GM12878 (cell line): ENCODE data around the gene RTF2. TPM values are rescaled to one million over a fixed set of nuclear protein-coding genes. Genes with fewer than 3 reads are reported as not detected.

Source experiments
- ATAC-seq: fragments of 200-7000 bp; cut with Tn5 transposase; 3 replicates; pipeline ENCODE4 v1.9.1; 2020; ENCODE audit warnings: mild to moderate bottlenecking, moderate library complexity
- BruUV-seq: library from RNA; stranded (reverse); fragments of 400-500 nt; replicated peaks from 2 replicates; lab custom pipeline; 2021; lab: Mats Ljungman, UMichigan
- CTCF ChIA-PET: fragments of 300-600 bp; sonication (Branson Sonifier 250); formaldehyde crosslinking; extraction: SDS; loops from one replicate; lab custom pipeline; 2021; ENCODE audit warnings: inconsistent platforms; lab: Yijun Ruan, JAX
- POLR2A ChIA-PET: fragments of 350-600 bp; formaldehyde crosslinking; extraction: SDS; loops from one replicate; lab custom pipeline; 2021; ENCODE audit warnings: inconsistent platforms; lab: Charles Lee
- RAD21 ChIA-PET: fragments of 300-600 bp; sonication (Branson Sonifier 250); formaldehyde crosslinking; loops from one replicate; lab custom pipeline; 2023; ENCODE audit warnings: antibody characterized with exemption; ENCODE audit not compliant: unreplicated experiment; lab: Charles Lee
- SMC1A ChIA-PET: fragments of 300-600 bp; sonication (Branson Sonifier 250); formaldehyde crosslinking; loops from one replicate; lab custom pipeline; 2023; ENCODE audit not compliant: unreplicated experiment, uncharacterized antibody; lab: Charles Lee
- DNase-seq: peaks from one replicate; pipeline ENCODE4 v3.0.0-alpha.2; 2011; ENCODE audit warnings: low read depth, low spot score
- FAIRE-seq: peaks from 3 replicates; lab custom pipeline; 2011; peaks lifted over from hg19 to GRCh38; lab: Jason Lieb, UNC
- H2AFZ ChIP-seq: 2 replicates; pipeline ENCODE4 v1.6.0; 2011; ENCODE audit warnings: low read depth, low read length, control low read depth; ENCODE audit not compliant: control insufficient read depth
- H3K27ac ChIP-seq: 2 replicates; pipeline ENCODE4 v1.5.1; 2011; ENCODE audit warnings: control low read depth; ENCODE audit not compliant: control insufficient read depth, insufficient read depth
- H3K27me3 ChIP-seq, 2 experiments: replicated peaks in 1 of 2; 2 replicates each; pipeline versions ENCODE4 v1.6.0 to v1.6.1; 2011; ENCODE audit warnings: low read length in 1 of 2; ENCODE audit not compliant: control insufficient read depth in 2 of 2, insufficient read depth in 2 of 2
- H3K36me3 ChIP-seq, 2 experiments: 2 replicates each; pipeline ENCODE4 v1.5.1; 2011; ENCODE audit warnings: low read length in 1 of 2; ENCODE audit not compliant: control insufficient read depth in 2 of 2, insufficient read depth in 2 of 2
- H3K4me1 ChIP-seq: 2 replicates; pipeline ENCODE4 v1.6.1; 2011; ENCODE audit warnings: mild to moderate bottlenecking, low read length, moderate library complexity, mixed read lengths; ENCODE audit not compliant: control insufficient read depth, insufficient read depth
- H3K4me2 ChIP-seq: 2 replicates; pipeline ENCODE4 v1.6.0; 2011; ENCODE audit warnings: control low read depth; ENCODE audit not compliant: control insufficient read depth, insufficient read depth
- H3K4me3 ChIP-seq: fragments of 200-600 bp; sonication (generic); 2 replicates; pipeline ENCODE4 v1.5.1; 2016
- H3K79me2 ChIP-seq: 2 replicates; pipeline ENCODE4 v1.6.0; 2011; ENCODE audit warnings: low read length; ENCODE audit not compliant: control insufficient read depth, insufficient read depth
- H3K9ac ChIP-seq: 2 replicates; pipeline ENCODE4 v1.8.0; 2011; ENCODE audit warnings: low read length, control low read depth, mixed read lengths; ENCODE audit not compliant: control insufficient read depth, insufficient read depth
- H3K9me3 ChIP-seq: replicated peaks from 3 replicates; pipeline ENCODE4 v1.5.1; 2011; ENCODE audit warnings: mild to moderate bottlenecking, low read length; ENCODE audit not compliant: control insufficient read depth, insufficient read depth
- H4K20me1 ChIP-seq: 2 replicates; pipeline ENCODE4 v1.6.0; 2011; ENCODE audit not compliant: control insufficient read depth, insufficient read depth
- BMI1 ChIP-seq: fragments of 450-650 bp; IDR thresholded peaks from 2 replicates; pipeline ENCODE4 v1.6.1; 2016; ENCODE audit warnings: mild to moderate bottlenecking, moderate library complexity, borderline replicate concordance
- CHD2 ChIP-seq: IDR thresholded peaks from 2 replicates; pipeline ENCODE4 v1.6.1; 2011; ENCODE audit warnings: low read depth, low read length, improper control_type of control experiment, borderline replicate concordance
- LARP7 ChIP-seq: fragments of 450-650 bp; IDR thresholded peaks from 2 replicates; pipeline ENCODE4 v1.6.1; 2017; ENCODE audit warnings: mild to moderate bottlenecking
- NRF1 ChIP-seq: conservative IDR thresholded peaks from 2 replicates; pipeline ENCODE4 v1.6.1; 2011; ENCODE audit warnings: mild to moderate bottlenecking, low read depth, low read length, improper control_type of control experiment
- RAD51 ChIP-seq: fragments of 450-650 bp; IDR thresholded peaks from 2 replicates; pipeline ENCODE4 v1.6.1; 2016; ENCODE audit warnings: moderate library complexity, mild to moderate bottlenecking, inconsistent platforms
- RCOR1 ChIP-seq: conservative IDR thresholded peaks from 2 replicates; pipeline ENCODE4 v1.6.1; 2012; ENCODE audit warnings: low read depth, low read length, improper control_type of control experiment
- SREBF1 ChIP-seq: IDR thresholded peaks from 2 replicates; pipeline ENCODE4 v1.6.1; 2012; ENCODE audit warnings: mild to moderate bottlenecking, low read length
- STAT3 ChIP-seq: IDR thresholded peaks from 2 replicates; pipeline ENCODE4 v1.6.1; 2011; ENCODE audit warnings: low read depth, low read length, improper control_type of control experiment
- TBL1XR1 ChIP-seq: IDR thresholded peaks from 2 replicates; pipeline ENCODE4 v1.6.1; 2012; ENCODE audit warnings: low read depth, low read length, improper control_type of control experiment
- YY1 ChIP-seq: IDR thresholded peaks from 2 replicates; pipeline ENCODE4 v1.6.1; 2011; ENCODE audit warnings: low read depth, mild to moderate bottlenecking, low read length
- ZBED1 ChIP-seq: IDR thresholded peaks from 2 replicates; pipeline ENCODE4 v1.6.1; 2016; ENCODE audit warnings: borderline replicate concordance
- WGBS: methylation state at CpG from one replicate; pipeline ENCODE4 v1.1.6; 2016; ENCODE audit warnings: low lambda C conversion rate; ENCODE audit not compliant: insufficient replicate concordance, insufficient coverage; ENCODE audit errors: missing lambda C conversion rate; 5-methylcytosine and 5-hydroxymethylcytosine counted together
- in situ Hi-C: fragments of 300-500 bp; cut with MboI; formaldehyde crosslinking; loops from 9 replicates; pipeline ENCODE4 v1.14.3; 2018; ENCODE audit warnings: mixed read lengths
- intact Hi-C: fragments of 100-400 bp; cut with micrococcal nuclease; formaldehyde crosslinking; loops from one replicate; pipeline ENCODE4 v1.14.2; 2022; ENCODE audit not compliant: unreplicated experiment
- polyA plus RNA-seq, 11 experiments: library from polyadenylated mRNA; depleted of rRNA in 4 of 11; unstranded in 6 of 11; stranded (reverse) in 5 of 11; fragments of >200 nt; fragmentation: Nextera tagmentation in 4 of 11; fragmentation: Illumina TruSeq in 1 of 11; extraction: Ambion mirVana in 4 of 11; extraction: Trizol in 1 of 11; gene quantifications; 1 replicate in 1 of 11; 2 replicates in 10 of 11; pipeline versions ENCODE4 v1.2.1 to v1.2.3, GENCODE V29; 2011 to 2016; ENCODE audit warnings: inconsistent platforms in 2 of 11, missing spikeins in 2 of 11, low read depth in 1 of 11
- total RNA-seq, 4 experiments: library from RNA; depleted of rRNA in 3 of 4; stranded (reverse); fragments of >200 nt in 3 of 4; fragmentation: Illumina TruSeq in 1 of 4; extraction: Trizol in 1 of 4; gene quantifications; 2 replicates each; pipeline versions ENCODE4 v1.2.1 to v1.2.3, GENCODE V29; 2013 to 2021
- TF ChIP-seq, protein P1 (sequence below): IDR thresholded peaks from 2 replicates; pipeline ENCODE4 v1.6.1; 2012; ENCODE audit warnings: low read depth, low read length, improper control_type of control experiment
- TF ChIP-seq, protein P2 (sequence below): IDR thresholded peaks from 2 replicates; pipeline ENCODE4 v1.6.1; 2011; ENCODE audit warnings: low read depth, mild to moderate bottlenecking, low read length, moderate library complexity, borderline replicate concordance; ENCODE audit errors: extremely low read depth
- TF ChIP-seq, protein P3 (sequence below): fragments of 450-650 bp; formaldehyde crosslinking; IDR thresholded peaks from 2 replicates; pipeline ENCODE4 v1.4.0; 2020; ENCODE audit warnings: mild to moderate bottlenecking, moderate library complexity
- TF ChIP-seq, protein P4 (sequence below): IDR thresholded peaks from 2 replicates; pipeline ENCODE4 v1.6.1; 2012; ENCODE audit warnings: improper control_type of control experiment, low read depth, low read length; ENCODE audit not compliant: insufficient replicate concordance

The RTF2 gene
- total and polyA plus RNA-seq, 10 of the 15 experiments (the other 5 are each of a cell fraction or from before 2014, with no cell fraction given) = 66.2 to 133 (median 82.9) TPM

DNA sequence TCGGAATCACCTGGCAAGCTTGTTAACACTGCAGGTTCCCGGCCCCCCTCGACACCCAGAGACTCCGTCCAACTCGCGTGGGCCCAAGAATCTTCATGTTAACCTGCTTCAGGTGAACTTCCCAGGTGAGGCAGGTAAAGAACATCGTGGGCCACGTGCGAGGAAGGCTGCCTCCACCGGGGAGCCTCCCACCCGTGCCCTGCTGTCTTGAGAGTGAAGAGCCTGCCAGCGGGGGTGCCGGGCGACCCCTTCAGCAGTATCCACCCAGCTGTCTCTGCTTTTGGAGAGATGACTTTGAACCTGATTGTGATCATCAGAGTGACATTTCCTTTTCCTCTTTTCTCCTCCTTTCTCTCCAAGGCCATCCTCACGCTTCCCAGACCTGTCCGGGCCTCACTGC, 22.9 kb upstream of the RTF2 start:
- H3K9ac ChIP-seq = no peak overlapping the region
- H4K20me1 ChIP-seq = no peaks in the 10 kb centered on the region
- intact Hi-C loops (no loop called here), in situ Hi-C loops (no loop called here)
- no peak overlapping the region for H3K27ac ChIP-seq
- WGBS = 89% methylated on average over 16 of the region's 16 CpGs
- RAD21 ChIA-PET = interaction anchor here (1.1 kb wide), 1 partner anchor 24 kb away, joined by 3 read pairs; no protein-coding TSS in a partner anchor
- BruUV-seq = no TSS peak
- peaks cover 10% of the 10 kb centered on the region for H3K4me1 ChIP-seq
- CTCF ChIA-PET = interaction anchor here (1.0 kb wide), 1 partner anchor 20 kb away, joined by 3 read pairs; no protein-coding TSS in a partner anchor
- DNase-seq (no peak), FAIRE-seq (no peak), ATAC-seq (no peak)
- H2AFZ ChIP-seq = no peak overlapping the region
- H3K27me3 ChIP-seq = no peaks in the 10 kb centered on the region
- SMC1A ChIA-PET = no interaction called here
- POLR2A ChIA-PET = no interaction called here
- H3K79me2 ChIP-seq = no peaks in the 10 kb centered on the region
- H3K9me3 ChIP-seq = no peaks in the 10 kb centered on the region
- no peak overlapping the region for H3K4me3 ChIP-seq
- H3K36me3 ChIP-seq = no peaks in the 10 kb centered on the region
- no peak overlapping the region for H3K4me2 ChIP-seq
- TF ChIP-seq, protein P1, sequence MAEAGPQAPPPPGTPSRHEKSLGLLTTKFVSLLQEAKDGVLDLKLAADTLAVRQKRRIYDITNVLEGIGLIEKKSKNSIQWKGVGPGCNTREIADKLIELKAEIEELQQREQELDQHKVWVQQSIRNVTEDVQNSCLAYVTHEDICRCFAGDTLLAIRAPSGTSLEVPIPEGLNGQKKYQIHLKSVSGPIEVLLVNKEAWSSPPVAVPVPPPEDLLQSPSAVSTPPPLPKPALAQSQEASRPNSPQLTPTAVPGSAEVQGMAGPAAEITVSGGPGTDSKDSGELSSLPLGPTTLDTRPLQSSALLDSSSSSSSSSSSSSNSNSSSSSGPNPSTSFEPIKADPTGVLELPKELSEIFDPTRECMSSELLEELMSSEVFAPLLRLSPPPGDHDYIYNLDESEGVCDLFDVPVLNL = no peak
- TF ChIP-seq RCOR1 (no peak), STAT3 (no peak), RAD51 (no peak), TBL1XR1 (no peak), SREBF1 (no peak), LARP7 (no peak), YY1 (no peak), CHD2 (no peak), BMI1 (no peak), NRF1 (no peak), ZBED1 (no peak)
- TF ChIP-seq, protein P2, sequence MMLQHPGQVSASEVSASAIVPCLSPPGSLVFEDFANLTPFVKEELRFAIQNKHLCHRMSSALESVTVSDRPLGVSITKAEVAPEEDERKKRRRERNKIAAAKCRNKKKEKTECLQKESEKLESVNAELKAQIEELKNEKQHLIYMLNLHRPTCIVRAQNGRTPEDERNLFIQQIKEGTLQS = no peak
- TF ChIP-seq, protein P3, sequence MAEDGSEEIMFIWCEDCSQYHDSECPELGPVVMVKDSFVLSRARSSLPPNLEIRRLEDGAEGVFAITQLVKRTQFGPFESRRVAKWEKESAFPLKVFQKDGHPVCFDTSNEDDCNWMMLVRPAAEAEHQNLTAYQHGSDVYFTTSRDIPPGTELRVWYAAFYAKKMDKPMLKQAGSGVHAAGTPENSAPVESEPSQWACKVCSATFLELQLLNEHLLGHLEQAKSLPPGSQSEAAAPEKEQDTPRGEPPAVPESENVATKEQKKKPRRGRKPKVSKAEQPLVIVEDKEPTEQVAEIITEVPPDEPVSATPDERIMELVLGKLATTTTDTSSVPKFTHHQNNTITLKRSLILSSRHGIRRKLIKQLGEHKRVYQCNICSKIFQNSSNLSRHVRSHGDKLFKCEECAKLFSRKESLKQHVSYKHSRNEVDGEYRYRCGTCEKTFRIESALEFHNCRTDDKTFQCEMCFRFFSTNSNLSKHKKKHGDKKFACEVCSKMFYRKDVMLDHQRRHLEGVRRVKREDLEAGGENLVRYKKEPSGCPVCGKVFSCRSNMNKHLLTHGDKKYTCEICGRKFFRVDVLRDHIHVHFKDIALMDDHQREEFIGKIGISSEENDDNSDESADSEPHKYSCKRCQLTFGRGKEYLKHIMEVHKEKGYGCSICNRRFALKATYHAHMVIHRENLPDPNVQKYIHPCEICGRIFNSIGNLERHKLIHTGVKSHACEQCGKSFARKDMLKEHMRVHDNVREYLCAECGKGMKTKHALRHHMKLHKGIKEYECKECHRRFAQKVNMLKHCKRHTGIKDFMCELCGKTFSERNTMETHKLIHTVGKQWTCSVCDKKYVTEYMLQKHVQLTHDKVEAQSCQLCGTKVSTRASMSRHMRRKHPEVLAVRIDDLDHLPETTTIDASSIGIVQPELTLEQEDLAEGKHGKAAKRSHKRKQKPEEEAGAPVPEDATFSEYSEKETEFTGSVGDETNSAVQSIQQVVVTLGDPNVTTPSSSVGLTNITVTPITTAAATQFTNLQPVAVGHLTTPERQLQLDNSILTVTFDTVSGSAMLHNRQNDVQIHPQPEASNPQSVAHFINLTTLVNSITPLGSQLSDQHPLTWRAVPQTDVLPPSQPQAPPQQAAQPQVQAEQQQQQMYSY (CRISPR knock-in tag) = no peak
- TF ChIP-seq, protein P4, sequence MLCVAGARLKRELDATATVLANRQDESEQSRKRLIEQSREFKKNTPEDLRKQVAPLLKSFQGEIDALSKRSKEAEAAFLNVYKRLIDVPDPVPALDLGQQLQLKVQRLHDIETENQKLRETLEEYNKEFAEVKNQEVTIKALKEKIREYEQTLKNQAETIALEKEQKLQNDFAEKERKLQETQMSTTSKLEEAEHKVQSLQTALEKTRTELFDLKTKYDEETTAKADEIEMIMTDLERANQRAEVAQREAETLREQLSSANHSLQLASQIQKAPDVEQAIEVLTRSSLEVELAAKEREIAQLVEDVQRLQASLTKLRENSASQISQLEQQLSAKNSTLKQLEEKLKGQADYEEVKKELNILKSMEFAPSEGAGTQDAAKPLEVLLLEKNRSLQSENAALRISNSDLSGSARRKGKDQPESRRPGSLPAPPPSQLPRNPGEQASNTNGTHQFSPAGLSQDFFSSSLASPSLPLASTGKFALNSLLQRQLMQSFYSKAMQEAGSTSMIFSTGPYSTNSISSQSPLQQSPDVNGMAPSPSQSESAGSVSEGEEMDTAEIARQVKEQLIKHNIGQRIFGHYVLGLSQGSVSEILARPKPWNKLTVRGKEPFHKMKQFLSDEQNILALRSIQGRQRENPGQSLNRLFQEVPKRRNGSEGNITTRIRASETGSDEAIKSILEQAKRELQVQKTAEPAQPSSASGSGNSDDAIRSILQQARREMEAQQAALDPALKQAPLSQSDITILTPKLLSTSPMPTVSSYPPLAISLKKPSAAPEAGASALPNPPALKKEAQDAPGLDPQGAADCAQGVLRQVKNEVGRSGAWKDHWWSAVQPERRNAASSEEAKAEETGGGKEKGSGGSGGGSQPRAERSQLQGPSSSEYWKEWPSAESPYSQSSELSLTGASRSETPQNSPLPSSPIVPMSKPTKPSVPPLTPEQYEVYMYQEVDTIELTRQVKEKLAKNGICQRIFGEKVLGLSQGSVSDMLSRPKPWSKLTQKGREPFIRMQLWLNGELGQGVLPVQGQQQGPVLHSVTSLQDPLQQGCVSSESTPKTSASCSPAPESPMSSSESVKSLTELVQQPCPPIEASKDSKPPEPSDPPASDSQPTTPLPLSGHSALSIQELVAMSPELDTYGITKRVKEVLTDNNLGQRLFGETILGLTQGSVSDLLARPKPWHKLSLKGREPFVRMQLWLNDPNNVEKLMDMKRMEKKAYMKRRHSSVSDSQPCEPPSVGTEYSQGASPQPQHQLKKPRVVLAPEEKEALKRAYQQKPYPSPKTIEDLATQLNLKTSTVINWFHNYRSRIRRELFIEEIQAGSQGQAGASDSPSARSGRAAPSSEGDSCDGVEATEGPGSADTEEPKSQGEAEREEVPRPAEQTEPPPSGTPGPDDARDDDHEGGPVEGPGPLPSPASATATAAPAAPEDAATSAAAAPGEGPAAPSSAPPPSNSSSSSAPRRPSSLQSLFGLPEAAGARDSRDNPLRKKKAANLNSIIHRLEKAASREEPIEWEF = no peak
